Stimulated activated CD4-positive, alpha-beta T cell treated with anti-CD3 and anti-CD28 coated beads, Interleukin-4, amount 100 ng/mL, for 24 hours (primary cell): Measurements from ENCODE around the gene ARHGEF12.

Source experiments
- DNase-seq: peaks from one replicate; pipeline ENCODE4 v3.0.0-alpha.2; 2020

ARHGEF12 gene

DNA sequence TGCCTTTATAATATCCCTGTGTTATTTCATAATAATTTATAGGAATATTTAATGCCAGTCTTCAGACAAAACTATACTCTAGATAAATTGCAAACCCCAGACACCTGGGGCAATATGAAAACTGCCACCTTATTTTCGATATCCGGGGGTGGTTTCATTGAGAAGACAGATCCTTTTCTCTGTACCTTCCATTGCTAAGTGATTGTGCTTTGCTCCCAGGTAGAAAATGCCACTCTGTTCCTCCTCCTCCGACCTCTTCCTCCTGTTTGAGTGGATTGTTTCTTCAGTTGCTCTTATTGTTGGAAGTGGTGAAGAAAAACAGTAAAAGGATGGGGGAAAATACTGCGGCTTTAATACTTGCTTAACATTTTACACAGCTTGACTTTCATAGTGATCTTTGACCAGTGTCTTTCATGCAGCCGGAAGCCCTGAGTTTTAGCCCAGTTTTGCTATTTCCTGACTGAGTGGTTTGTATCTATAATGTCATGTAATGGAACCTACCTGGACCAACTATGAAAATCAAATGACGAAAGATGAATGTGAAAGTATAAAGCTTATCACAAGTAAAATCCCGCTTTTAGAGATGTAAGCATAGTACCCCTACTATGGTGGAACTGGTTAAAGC, 169.7 kb downstream of the ARHGEF12 start:
- no peak for DNase-seq

DNA sequence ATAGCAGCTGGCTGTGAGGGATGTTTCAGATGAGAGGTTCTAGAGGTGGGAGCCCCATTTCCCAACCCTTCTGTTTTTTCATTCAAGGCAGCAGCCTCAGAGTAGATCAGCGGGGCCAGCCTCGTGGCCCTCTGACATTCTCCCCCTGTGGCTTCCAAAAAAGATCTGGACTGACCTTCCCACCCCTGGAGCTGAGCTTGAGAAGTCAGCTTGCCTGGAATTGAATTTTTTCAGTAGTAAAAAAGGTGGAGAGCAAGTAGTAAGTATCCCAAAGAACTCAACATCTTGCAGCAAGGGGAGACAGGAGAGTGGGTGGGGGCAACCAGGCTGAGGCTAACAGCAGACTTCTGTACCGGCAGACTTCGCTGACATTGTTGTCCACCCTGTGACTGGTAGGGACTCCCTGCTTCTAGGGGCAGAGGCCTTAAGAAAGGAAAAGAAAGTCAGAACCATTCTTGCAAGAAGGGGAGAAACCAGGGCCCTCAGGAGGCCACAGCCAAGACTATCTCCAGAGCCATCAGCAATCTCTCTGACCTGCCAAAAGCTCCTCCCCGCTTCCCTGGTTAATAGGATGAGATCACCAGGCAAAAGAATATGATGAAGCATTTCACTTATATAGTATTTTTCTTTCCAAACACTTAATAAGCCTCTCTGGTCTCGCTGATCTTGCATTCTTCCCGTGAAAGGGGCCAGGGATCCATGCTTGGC, 173.3 kb downstream of the ARHGEF12 start:
- DNase-seq: no peak

DNA sequence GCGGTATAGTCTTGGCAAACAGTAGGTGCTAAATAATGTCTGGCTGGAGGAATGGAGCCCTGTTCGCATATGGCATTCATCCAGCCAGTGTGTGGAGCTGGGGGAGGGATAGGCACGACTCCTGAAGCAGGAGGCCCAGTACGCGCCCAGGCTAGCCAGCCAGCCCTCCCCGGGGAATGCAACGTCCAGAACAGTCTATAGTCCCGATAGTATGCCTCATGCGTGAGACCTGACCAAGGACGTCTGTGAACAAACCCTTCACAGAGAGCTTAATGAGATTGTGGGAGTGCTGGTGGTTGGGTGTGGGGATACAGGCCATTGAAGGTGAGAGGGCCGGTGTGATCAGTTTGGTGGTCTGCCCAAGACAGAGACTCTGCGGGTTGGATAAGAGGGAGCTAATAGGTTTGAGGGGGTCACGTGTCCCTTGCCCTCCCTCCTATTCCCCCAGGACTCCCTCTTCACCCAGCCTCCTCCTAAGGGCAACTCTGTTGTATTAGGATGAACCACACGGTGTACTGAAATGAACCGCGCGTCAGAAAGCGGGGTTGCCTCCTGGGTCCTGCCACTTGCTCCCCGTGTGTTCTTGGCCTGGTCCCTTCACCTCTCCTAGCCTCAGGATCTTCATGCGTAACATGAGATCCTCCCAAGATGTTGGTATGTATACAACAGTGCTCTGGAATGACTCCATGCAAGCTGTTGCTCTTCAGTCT, 174.3 kb downstream of the ARHGEF12 start:
- DNase-seq: no peak

DNA sequence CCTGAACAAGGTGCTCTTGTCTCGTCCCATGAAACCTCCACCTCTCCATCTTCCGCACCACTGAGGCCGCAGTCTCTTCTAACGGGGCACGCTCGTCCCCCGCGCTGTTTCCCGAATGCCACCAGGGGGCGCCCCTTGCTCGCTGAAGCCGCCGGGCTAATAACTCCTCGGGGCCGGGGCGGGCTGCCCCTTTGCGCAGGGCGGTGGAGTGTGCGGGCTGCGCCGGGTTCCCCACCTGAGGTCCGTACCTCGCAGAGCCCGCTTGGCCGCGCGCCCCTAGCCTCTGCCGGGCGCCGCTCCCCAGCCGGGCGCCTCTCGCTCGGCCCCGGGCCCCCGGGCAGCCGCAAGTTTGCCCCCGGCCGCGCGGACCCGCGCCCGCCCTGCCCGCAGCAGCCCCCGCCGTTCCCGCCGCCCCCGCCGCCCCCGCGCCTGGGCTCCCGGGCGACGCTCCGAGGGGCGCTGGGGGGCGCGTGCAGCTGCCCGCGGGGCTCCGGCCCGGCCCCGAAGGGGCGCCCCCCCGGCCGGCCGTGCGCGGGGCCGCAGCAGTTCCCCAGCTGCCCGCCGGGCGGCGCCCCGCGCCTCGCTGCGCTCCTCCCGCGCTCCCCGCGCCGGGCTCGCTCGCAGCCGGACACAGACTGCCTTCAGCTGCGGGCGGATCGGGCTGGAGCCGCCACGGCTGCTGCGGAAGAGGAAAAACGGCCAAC, 175.1 kb downstream of the ARHGEF12 start, which contains the start of gene GRIK4:
TSS of gene GRIK4 (plus strand) at position 633 of the 704 bp plus-strand sequence. CDS start 148,571 bp downstream, outside the sequence.
- peak; percentile 77 for DNase-seq

DNA sequence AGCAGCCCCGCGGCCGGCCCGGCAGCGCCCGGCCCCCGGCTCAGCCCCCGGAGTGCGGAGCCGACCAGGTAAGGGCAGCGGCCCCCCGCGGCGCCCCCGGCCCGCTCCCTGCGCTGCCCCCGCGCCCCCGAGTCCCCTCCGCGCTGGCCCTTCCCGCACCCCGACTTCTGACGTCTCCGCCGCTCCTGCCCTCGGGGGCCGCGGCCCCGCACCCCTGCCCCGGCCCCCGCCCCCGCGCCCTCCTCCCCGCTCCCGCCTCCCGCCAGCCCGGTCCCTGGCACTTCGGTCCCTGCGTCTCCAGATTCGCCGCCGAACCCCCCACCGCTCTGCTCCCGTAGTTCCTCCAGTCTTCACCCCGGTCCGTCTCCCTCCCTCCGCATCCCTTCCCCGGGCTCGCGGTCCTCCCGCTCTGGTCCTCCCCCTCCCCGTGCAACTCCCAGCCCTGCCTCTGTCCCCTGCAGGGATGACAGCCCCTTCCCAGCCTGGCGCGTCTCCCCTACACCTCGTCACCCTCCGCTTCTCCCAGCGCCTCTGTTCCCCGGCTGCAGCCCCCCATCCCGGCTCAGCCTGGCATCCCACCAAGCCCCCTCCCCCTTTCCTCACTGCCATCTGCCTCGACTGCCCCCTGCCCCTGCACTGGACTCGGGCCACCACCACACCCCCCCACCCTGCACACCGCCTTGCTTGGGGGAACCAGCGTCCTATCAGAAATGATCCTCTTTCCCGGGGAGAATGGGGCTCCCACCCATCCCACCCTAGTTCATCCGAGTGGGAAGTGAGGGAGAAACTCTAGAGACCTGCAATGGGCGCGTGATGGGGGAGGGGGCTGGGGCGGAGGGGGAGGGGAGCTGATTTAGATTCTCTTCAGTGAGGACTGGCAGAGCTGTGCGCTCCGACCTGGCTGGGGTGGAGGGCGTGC, 175.9 kb downstream of the ARHGEF12 start:
- DNase-seq: no peak

DNA sequence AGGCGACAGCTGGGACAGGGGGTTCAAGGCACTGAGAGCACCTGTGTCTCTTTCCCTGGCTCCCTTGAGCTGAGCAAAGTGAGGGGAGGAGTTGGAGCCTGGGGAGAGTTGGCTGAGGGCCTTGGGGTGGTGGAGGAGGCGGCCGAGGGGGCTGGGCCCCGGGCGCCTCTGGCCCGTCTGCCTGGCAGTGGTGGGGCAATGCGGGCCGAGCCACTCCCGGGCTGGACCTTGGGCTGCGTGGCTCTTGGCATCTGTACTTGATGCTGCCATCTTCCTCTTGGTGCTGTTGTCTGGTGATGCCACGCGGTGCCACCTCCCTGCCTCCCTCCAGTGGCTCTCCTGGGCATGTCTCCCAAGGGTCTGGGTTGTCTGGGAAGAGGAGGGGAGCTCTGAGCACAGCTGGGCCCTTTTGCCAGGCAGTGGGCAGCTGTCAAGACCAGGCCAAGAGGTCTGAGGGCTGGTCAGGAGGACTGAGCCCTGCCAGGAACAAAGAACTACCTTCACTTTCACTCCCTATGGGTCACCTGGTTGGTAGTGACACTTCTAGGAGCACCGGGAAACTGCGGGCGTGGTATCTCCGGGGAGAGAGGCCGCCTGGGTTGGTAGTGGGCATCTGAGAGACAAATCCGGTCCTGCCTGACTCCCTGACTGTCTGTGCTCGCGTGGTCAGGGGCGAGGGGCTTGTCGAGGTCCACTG, 176.7 kb downstream of the ARHGEF12 start:
- DNase-seq: no peak

DNA sequence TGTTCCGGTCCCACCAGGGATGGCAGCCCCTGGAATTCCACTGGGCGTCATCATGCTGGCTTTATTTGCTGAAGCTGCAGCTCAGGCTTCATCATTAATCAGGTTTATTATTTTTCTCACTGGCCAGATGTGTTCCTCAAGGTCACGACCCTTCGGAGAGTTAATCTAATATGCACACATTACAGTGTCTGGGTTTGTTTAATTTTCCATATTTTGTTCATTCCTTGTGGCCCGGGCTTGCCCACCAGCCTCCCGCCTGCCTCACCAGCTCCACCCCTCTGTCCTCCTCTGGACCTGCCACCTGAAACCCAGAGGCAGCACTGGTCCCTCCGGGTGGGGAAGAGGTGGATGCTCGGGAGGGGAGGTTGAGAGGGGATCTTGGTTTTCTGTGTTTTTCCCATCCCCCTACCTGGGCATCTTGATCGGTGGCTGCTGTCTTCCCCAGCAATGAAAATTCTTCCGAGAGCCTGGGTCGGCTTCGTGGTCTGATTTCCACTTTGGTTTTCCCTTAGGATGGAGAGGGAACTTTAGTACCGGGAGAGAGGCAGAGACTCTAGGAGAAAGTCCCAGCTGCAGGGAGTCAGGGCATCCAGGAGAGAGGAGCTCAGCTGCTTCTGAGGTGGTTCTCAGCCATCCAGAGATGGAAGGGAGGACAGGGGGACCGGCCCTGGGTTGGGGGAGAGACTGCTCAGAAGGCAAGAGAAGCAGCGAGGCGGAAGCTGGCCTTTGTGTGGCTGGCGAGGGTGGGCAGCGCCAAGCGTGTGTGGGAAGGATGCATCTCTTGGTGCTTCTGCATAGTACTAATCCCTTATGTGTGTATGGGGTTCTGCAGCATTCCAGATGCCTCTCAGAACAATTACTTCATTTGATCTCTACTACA, 177.5 kb downstream of the ARHGEF12 start:
- DNase-seq: no peak

DNA sequence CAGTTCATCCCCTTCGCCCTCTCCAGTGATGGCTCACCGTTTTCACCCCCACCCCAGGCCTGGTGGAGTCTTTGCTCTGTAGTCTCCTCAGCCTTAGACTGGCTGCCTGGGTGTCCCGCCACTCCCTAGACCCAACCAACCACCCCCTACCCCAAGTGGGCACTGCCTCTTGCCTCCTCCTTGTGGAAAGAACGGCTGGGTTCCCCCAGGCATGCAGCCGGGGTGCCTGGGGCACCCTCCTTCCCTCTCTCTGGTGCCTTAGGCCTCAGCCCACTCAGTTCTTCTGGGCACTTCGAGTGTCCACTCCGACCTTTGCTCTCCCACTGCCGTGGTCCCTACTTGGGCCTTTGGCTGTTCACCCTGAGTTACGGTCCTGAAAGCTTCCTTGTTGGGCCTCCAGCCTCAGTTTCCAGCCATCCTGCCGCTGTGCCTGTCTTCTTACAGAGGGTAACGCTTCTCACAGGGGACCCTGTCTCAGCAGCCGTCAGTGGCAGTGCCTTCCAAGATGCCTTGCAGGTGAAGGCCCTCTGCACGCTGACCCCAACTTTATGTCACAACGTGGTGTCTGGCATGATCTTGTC, 178.4 kb downstream of the ARHGEF12 start:
- no peak for DNase-seq

DNA sequence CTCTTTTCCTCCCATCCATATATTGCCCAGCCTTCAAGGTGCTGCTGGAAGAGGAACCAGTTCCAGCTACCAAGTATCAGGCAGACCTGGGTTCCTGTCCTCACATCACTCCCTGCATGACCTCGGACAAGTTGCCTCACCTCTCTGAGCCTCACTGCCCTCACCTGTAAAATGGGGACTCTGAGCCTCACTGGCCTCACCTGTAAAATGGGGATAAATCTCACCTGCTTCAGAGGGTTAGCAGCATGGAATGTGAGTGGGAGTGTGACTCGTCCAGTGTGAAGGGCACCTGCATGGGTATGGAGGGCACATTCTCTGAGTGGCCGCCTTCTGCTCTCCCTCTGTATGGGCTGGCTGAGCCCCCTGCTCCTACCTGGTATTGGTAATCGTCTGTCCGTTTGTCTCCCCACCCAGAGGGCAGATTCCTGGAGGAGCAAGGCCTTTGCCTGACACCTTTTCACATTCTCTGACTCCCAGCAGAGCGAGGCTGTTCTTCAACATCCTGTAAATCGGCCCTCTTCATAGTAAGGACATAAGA, 179.0 kb downstream of the ARHGEF12 start:
- DNase-seq: no peak

DNA sequence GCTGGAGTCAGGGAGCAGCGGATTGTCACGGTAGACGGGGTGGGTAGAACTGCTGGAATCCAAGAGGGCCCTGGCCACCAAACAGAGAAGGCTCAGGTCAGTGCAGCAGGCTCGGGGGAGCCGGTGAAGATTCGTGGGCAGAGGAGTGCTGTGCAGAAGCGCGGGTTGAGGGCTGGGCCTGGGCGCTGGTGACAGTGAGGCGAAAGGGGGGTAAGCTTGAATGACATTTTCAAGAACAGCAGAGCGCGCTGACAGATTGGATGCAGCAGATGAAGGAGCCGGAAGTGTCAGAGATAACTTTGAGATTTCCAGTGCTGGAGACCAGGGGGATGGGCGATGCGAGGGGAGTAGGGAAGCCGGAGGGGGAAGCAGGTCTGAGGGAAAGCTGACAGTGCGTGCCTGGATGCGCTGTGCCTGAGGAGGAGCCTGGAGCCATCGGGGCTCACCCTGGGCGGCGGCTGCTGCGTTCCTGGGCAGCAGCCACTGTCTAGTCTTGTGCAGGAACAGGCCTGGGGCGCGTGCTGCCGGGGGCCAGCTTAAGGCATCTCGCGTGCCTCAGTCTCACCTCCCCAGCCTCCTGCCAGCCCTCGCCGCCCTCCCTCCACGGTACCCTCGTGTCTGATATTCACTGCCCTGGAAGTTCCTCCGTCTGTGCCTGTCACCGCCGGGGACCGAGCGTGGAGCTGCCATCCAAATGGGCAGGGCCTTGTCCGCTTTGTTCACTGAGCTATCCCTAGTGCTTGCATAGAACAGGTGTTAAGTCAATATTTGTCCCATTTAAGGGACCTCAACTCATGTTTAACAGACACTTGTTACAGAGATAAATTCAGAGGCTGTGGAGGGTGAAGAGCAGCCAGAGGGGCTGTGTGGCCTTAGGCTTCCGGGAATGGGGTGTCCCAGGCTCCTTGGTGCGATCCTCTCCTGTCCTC, 180.5 kb downstream of the ARHGEF12 start:
- DNase-seq: no peak

DNA sequence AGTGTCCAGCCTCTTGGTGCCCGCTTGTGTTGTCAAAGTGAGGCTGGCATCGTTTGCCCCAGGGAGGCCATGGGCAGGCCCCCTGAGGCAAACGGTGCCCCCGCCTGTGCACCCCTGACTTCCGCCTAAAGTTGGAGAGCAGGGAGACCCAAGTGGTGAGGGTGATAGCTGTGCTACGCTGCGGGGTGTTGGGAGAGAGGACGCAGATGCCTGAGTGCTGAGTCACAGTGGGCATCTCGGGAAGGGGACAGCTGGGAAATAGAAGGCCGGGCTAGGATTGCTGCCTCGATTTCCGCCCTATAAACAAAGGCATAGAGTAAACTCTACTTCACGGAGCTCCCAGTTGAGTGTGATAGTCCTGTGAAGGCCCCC, 181.2 kb downstream of the ARHGEF12 start:
- DNase-seq: no peak

DNA sequence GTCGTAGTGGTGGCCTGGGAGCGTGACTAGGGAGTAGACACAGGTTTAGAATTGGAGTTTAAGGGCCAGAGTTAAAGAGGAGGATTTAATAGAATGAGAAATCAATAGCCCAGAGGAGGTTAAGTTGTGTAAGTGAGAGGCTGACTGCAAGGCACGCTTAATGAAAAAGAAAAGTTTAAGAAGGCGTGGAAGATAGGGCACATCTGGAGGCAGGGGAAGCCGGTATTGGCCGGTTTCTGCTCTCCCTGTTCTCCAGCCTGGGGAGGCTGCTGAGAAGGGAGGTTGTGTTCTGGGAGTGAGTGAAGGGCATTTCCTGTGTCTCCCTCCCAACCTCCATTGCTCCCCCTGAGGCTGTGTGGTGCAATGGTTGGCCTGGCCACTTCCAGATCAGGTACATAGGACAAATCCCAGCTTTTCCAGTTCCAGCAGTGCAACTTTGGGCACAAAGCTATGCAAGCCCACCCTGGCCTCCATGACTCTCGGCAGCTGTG, 181.6 kb downstream of the ARHGEF12 start:
- DNase-seq: no peak

DNA sequence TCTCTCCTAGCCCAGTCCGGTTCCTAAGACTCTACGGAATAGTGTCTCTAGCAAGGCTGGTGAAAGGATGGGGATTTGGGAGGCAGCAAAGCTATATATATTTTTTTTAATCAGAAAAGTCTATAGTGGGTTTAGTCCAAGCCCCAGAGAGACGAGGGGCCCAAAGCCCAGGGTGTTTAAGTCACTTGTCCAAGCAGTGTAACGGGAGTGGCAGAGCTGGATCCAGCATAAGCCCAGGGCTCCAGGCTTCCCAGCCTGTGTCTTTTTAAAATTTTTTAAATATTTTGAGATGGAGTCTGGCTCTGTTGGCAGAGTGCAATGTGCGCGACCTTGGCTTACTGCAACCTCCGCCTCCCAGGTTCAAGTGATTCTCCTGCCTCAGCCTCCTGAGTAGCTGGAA, 182.1 kb downstream of the ARHGEF12 start:
- no peak for DNase-seq

DNA sequence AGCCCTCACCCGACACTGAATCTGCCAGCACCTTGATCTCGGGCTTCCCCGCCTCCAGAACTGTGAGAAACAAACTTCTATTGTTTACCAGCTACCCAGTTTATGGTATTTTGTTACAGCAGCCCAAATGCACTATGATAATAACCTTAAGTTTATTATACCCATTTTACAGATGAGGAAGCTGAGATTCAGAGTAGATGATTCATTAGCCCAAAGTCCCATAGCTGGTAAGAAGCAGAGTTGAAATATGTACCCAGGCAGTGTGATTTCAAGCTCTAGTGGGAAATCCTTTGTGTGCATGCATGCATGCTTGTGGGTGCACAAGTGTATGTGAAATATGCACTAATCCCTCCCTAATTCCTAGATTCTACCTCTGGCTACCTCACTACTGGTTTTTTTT, 183.3 kb downstream of the ARHGEF12 start:
- DNase-seq: no peak

DNA sequence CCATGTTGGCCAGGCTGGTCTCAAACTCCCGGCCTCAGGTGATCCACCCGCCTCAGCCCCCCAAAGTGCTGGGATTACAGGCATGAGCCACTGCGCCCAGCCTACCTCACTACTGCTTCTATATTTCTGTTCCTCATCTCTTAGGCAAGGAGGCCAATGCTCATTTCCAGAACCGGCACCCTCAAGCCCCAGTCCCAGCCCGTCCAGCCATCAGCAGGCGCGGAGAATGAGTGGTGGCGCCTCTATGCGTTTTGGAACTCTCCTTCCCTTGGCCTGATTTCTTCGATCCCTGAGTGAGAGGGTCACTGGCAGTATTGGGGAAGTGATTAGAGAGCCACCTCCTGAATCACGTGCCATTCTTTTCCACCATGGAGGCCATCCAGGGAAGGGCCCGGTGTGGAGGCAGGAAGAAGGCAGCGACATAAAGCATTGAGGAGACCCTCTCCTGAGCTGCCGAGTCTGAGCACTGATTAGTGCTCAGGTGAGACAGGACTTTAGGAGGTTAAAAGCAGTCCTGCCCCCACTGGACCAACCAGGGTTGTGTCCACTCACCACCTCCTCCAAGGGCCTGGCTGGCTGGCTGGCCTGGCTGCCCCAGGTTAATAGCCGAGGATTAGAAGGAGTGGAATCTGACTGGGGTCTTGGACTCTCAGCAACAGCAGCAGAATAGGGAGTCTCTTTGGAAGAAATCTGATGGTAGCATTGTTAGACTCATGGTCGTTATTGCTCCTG, 184.0 kb downstream of the ARHGEF12 start:
- DNase-seq: no peak

DNA sequence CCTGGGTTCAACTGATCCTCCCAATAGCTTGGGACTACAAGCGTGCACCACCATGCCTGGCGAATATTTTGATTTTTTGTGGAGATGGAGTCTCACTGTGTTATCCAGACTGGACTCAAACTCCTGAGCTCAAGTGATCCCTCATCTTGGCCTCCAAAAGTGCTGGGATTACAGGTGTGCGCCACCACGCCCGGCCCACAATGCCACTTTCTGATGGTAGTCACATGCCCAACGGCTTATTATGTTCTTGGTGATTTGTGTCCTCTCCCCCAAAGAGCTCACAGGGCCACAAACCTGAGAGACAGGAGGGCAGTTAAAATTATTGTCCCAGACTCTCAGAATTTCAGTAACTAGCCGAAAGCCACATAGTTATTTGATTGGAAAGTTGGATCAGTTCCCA, 185.0 kb downstream of the ARHGEF12 start:
- DNase-seq: no peak

DNA sequence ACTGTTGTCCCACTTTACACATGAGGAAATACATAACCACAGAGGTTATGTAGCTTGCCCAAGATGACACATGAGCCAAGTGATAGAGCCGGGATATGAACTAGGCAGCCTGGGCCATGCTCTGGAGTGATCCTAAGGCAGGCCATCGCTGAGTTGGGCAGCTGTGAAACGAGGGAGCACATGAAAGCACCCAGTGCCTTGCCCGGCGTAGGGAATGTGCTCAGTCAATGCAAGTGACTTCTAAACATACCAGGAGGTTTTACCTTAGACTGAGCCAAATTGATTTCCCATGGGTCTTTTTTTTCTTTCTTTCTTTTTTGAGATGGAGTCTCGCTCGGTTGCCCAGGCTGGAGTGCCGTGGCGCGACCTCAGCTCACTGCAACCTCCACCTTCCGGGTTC, 185.8 kb downstream of the ARHGEF12 start:
- DNase-seq: no peak

DNA sequence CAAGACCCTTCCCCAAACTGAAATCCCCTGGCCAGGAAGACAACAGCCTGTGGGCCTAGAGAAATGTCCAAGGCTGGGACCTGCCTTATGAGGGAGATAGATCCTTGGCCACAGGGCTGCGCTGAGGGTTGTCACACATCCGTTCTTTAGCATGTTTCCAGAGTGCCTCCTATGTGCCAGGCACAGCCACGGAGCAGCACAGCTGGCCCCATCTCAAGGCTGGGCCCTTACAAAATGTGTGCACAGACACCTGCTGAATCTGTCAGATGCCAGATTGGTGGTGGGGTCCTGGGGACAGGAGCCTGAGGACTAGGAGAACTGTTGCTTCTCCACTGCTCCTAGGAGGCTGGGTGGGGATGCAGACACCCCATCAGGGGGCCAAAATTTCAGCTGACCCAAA, 186.5 kb downstream of the ARHGEF12 start:
- no peak for DNase-seq
